ENCODE data around the gene STAC2.

The STAC2 gene

GRCh38 chr17:39231591-39232551 is 6.1 kb upstream of the STAC2 start:
- DNase-seq (ENCODE audit: low read depth), result no peak

GRCh38 chr17:39231091-39231561 is 5.4 kb upstream of the STAC2 start:
- no peak for DNase-seq (ENCODE audit: low read depth)

- DNase-seq (ENCODE audit: low read depth), result no peak
Observed at GRCh38 chr17:39230361-39230760, 4.6 kb upstream of the STAC2 start.

- no peak for DNase-seq (ENCODE audit: low read depth)
Observed at GRCh38 chr17:39229274-39229913, 3.6 kb upstream of the STAC2 start.

- DNase-seq (ENCODE audit: low read depth), result no peak
Observed at GRCh38 chr17:39227364-39227919, 1.7 kb upstream of the STAC2 start.

GRCh38 chr17:39225959-39226683 is 376 bp upstream of the STAC2 start:
- no peak for DNase-seq (ENCODE audit: low read depth)

GRCh38 chr17:39224778-39225307 is 902 bp downstream of the STAC2 start:
- DNase-seq (ENCODE audit: low read depth), result no peak

- no peak for DNase-seq (ENCODE audit: low read depth)
Observed at GRCh38 chr17:39223907-39224777, 1.6 kb downstream of the STAC2 start.

GRCh38 chr17:39222866-39223834 is 2.6 kb downstream of the STAC2 start:
- no peak for DNase-seq (ENCODE audit: low read depth)

- no peak for DNase-seq (ENCODE audit: low read depth)
Observed at GRCh38 chr17:39222151-39222550, 3.6 kb downstream of the STAC2 start.

- no peak for DNase-seq (ENCODE audit: low read depth)
Observed at GRCh38 chr17:39221572-39221971, 4.2 kb downstream of the STAC2 start.

- no peak for DNase-seq (ENCODE audit: low read depth)
Observed at GRCh38 chr17:39219647-39220154, 6.0 kb downstream of the STAC2 start.

- no peak for DNase-seq (ENCODE audit: low read depth)
Observed at GRCh38 chr17:39218906-39219305, 6.8 kb downstream of the STAC2 start.

- DNase-seq (ENCODE audit: low read depth), result no peak
Observed at GRCh38 chr17:39217734-39218369, 7.9 kb downstream of the STAC2 start.

GRCh38 chr17:39213852-39214251 is 11.9 kb downstream of the STAC2 start:
- no peak for DNase-seq (ENCODE audit: low read depth)

GRCh38 chr17:39212841-39213480 is 12.8 kb downstream of the STAC2 start:
- no peak for DNase-seq (ENCODE audit: low read depth)

- DNase-seq (ENCODE audit: low read depth), result no peak
Observed at GRCh38 chr17:39212195-39212810, 13.4 kb downstream of the STAC2 start.

- no peak for DNase-seq (ENCODE audit: low read depth)
Observed at GRCh38 chr17:39210093-39210434, 15.7 kb downstream of the STAC2 start.
